C4-2B (cell line): ENCODE measurements around the gene STX8.

Experiments used
- H3K27ac ChIP-seq: fragments of 450-650 bp; 2 replicates; pipeline ENCODE4 v1.5.1; 2017
- ZFX ChIP-seq: fragments of 450-650 bp; IDR thresholded peaks from 2 replicates; pipeline ENCODE4 v1.6.1; 2017
- TF ChIP-seq, protein P1 (sequence below): fragments of 450-650 bp; conservative IDR thresholded peaks from 2 replicates; pipeline ENCODE4 v1.5.1; 2017; ENCODE audit warnings: mild to moderate bottlenecking

The STX8 gene

DNA sequence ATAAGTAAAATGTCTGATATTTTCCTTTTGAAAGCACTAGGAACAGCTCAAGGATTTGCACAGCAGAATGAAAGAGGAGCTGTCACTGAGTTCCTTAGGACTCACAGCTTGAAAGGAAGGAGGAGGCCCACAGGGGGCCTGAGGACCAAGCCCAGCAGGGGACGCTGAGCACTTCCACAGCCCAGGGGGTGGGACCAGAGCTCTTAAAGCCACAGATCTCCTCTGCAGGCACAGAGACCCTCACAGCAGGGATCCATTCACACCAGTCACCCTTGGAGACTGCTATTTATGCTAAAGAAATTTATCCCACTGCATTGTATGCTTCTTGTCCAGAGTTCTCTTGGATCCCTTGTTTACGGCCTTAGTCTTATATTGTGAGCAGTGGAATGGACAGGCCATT lies 253.3 kb downstream of the STX8 start:
- no peak overlapping the region for H3K27ac ChIP-seq
- no peak for TF ChIP-seq ZFX
- TF ChIP-seq, protein P1, sequence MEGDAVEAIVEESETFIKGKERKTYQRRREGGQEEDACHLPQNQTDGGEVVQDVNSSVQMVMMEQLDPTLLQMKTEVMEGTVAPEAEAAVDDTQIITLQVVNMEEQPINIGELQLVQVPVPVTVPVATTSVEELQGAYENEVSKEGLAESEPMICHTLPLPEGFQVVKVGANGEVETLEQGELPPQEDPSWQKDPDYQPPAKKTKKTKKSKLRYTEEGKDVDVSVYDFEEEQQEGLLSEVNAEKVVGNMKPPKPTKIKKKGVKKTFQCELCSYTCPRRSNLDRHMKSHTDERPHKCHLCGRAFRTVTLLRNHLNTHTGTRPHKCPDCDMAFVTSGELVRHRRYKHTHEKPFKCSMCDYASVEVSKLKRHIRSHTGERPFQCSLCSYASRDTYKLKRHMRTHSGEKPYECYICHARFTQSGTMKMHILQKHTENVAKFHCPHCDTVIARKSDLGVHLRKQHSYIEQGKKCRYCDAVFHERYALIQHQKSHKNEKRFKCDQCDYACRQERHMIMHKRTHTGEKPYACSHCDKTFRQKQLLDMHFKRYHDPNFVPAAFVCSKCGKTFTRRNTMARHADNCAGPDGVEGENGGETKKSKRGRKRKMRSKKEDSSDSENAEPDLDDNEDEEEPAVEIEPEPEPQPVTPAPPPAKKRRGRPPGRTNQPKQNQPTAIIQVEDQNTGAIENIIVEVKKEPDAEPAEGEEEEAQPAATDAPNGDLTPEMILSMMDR: no peak

DNA sequence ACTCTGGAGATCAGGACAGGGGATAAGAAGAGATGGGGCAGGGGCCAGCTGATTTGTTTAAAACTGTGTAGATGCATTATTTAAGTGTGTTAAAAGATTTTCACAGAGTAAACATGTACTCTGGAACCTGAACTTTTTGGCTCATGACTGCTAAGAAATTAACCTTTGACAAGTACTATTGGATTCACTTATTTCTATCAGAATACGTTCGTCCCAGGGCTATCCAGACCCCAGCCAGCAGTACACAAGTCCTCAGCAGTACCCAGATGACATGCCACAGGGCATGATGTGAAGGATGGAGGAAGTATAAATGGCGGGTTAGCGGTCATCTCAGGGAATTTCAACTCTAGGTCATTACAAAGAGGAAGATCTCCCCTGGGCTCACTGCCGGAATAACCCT lies 253.7 kb downstream of the STX8 start:
- H3K27ac ChIP-seq: no peak overlapping the region
- TF ChIP-seq ZFX: no peak
- TF ChIP-seq, protein P1: no peak

DNA sequence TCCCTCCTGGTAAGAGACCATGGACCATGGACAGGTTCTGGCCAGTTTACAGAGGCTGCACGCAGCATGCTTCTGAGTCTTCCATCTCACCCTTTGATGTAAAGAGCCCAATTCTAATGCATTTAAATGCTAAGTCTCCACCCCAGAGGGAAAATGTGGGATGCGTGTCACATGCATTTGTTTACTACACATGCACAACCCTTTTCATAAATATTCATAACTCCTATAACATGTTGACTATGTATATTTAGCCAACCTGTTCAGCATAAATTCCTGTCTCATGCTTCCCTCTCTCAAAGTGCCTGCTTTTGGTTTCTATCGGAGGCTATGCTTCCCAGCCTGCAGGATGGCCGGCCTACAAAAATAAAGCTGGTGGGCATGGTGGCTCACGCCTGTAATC lies 260.3 kb downstream of the STX8 start:
- TF ChIP-seq, protein P1: no peak
- no peak for TF ChIP-seq ZFX
- no peak overlapping the region for H3K27ac ChIP-seq

DNA sequence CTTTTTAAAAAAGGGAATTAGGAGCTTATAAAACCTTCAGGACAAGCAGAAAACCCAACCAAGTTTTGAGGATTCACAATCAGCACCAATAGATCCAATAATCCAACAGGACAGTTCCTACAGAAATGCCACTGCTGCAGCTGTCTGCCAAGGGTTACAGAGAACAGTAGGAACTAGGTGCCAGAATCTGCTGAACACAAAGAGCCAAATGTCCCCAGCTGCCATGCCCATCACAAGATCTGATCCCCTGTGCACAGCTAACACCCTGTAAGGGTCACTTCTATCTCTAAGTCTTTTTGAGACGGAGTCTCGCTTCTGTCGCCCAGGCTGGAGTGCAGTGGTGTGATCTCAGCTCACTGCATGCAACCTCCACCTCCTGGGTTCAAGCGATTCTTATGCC lies 262.3 kb downstream of the STX8 start:
- TF ChIP-seq, protein P1: no peak
- TF ChIP-seq ZFX: no peak
- H3K27ac ChIP-seq: no peak overlapping the region

DNA sequence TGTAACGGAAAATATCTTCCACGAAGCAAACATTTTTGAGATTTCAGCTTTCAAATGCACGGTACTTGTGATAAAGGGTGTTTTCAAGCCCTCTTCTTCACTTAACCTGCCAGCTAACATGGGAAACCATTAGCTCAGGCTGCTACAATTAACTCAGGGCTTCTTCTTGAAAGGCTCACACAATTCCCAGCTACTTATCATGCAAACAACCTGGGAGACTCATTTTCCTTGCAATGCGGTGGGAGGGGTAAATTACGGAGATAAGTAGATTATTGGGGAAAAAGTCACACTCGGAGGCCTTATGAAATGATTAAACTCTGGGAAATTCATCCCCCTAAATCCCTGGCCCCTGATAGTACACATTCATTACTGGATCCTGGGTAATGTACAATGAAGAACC lies 266.4 kb downstream of the STX8 start:
- TF ChIP-seq, protein P1: no peak
- no peak for TF ChIP-seq ZFX
- H3K27ac ChIP-seq: no peak overlapping the region

DNA sequence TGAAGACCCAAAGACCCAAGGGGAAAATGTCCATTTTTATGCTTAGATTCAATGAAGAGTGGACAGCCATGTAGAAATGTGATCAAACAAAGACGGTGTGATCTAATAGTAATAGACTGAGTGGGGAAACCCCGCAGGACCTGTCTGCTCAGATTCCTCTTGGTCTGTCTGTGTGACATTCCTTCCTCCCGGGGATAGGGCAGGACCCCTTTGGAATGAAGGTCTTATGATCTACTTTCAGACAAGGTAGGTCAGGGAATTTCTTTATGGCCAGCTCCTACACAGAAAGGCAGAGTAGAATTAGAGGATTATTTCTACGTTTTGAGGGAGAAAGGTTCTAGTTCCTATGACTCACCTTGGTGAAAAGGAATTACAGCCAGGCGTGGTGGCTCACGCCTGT lies 267.6 kb downstream of the STX8 start:
- TF ChIP-seq, protein P1: no peak
- TF ChIP-seq ZFX: no peak
- no peak overlapping the region for H3K27ac ChIP-seq

DNA sequence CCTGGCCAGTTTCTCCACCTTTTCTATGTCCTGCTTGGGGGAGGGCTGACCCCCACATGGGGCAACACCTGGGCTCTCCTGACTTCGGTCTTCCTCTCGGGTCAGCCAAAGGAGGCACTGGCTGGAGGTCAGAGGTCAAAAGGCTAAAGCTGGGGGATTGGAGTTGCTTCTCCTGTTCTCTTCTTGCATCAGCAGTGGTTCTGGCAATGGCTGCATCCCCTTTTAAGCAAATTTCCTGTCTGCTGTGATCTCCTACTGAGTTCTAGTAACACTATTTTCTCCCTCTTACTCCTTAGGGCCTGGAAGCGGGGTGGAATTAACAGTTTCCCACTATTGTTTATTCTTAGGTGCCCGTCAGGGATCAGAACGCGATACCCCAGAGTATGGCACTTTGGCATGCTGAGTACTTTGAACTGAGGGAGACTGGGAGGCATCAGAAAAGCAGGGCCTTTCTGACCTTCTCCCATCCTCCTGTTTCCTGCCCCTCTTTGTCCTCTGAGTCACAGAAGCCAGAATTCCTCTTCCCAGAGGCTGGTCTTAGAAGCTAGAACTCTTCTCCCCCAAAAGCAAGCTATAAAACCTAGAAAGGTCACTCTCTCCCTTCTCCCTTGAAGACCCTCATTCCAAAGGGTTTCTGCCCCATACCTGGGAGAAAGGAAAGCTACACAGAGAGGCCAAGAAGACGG lies 268.2 kb downstream of the STX8 start:
- TF ChIP-seq, protein P1: no peak
- TF ChIP-seq ZFX: no peak
- no peak overlapping the region for H3K27ac ChIP-seq
